C1 segment of cervical spinal cord (tissue), 14 donors: ENCODE data around the gene KCNJ15.
"Not testable (repeated sequence)": the region's sequence is repeated elsewhere in the genome, so short reads cannot be mapped to it uniquely, and the experiment has no call there.

Source experiments
- DNase-seq, 14 donors: peaks; one replicate each; lab custom pipeline; 2025; lab: John Stamatoyannopoulos, UW

Gene KCNJ15

DNA sequence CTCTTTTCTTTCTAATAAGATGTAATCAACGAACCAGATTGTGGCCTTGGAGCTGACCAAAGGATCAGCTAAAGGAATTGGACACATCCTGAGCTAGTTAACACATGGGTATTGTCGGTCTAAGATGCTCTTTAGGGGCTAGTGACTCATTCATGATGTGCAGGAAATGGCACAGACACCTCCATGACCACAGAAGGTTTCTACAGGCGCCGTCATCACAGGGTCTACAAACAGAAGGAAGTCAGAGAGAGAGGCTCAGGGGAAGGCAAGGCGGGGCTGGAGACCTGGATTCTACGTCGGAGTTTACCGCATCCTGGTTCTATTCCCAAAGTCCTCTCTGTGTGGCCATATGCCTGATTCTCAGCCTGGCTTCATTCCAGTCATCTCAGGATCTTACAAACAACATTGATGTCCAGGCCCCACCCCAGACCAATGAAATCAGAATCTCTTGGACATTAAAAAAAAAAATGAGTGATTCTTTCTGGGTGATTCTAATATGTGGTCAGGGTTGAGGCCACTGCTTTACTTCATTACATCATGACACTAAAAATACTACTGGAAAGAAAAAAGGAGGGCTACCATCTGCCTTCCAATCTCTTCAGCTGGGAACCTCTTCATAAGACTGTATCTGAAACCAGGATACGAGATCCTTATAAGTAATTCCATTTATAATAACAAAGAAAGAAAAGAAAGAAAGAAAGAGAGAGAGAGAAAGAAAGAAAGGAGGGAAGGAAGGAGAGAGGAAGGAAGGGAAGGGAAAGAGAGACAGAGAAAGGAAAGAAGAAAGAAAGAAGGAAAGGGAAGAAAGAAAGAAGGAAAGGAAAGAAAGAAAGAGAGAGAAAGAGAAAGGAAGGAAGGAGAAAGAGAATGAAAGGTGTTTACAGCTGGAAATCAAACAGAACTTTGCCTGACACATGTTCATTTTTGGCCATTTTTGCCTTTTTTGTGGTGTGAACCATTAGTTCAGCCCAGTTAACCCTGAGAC is 11.6 kb upstream of the KCNJ15 start:
- DNase-seq, result no peak

DNA sequence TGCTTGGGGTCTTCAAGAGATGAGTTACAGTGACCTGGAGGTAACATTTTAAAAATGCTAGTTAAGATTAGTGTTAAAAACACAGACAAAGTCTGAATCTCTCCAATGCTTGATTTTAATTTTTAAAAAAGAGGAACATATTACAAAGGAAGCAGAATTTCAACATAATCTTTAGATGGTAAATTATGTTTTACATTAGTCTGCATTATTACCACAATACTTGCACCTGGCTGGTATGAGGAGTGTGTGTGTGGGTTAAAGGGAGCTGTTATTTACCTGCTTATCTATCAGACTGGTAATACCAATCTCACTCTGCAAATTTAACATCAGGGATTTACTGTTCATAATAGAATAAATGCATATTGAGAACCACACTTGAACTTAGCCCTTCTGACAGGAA is 10.3 kb upstream of the KCNJ15 start:
- DNase-seq, result no peak

DNA sequence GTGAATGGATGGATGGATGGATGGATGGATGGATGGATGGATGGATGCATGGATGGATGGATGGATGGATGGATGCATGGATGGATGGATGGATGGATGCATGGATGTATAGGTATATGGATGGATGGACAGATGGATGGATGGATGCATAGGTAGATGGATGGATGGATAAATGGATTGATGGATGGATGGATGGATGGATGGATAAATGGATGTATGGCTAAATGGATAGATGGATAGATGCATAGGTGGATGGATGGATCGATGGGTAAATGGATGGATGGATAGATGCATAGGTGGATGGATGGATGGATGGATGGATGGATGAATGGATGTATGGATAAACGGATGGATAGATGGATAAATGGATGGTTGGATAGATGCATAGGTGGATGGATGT is 9.7 kb upstream of the KCNJ15 start:
- DNase-seq, result not testable (repeated sequence)

DNA sequence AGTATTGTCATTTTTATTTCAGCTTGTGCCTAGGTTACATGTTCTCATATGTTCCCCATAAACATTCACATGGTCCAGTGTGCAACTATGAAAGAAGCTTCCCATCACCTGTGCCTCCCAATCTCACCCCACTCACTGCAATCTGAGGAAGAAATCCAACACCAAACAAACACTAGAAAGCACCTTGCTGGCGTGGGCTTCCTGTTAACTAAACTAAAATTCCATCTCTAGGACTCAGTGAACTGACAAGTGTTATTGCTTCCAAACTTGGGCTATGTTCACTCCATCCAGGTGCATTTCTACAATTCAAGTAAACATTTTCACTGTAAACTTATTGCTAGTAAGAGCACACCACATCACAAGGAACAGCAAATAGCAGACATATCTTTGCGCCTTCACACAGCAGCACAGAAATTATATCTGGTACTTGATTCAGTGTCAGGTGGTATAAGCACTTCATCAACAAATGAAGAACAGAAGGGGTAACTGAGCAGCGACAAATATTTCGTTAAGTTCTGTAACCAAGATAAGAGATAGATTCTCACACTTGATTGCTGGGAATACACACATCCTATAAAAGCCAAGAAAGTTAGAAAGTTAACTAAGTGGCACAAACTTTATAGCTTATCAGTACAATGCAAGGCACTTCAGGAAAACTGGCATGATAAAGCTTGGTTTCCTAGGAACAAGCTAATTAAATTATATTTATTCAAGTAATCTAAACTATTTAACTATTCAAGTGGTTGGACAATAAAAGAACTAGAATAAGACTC is 8.9 kb upstream of the KCNJ15 start:
- DNase-seq, result no peak

DNA sequence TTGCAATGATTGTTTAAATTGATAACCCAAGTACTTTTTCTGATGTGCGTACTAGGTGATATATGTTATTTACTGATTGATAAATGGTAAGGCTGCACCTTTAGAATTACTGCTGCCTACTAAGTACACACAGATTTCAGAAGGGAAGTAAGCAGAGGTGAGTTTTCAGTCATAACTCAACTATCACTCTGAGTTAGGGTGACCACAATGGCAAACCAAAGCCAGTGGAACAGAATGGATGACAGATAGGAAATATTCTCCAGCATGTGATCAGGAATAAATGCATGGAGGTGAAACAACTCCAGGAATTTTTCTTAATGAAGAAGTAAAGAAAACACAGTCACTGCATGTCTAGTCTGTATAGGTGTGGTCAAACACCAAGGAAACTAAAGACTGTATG is 7.5 kb upstream of the KCNJ15 start:
- no peak for DNase-seq

DNA sequence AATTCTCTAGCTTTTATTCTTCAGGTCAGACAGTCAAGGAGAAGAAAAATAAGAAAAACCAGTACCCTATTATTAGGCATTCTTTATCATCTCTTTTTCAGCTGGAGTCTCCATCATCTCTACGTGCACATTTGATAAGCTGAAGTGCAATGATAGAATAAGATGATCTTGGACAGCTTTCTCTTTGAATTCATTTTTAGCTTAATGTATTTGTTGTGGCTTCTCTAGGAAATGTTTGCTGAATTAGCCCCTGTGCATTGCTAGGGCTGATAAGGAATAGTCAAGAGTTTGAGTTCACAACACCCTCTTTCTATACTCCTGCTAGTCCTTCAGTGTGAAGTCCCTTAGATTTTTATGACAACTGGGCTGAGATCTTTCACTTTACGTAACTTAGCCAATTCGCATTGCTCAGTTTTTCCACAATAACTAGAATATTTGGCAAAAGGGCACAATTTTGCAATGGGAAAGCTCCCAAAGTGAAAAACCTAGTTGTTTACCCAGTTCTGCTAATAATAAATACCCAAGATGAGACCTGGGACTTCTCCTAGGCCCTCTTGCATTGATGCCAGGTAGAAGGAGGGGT is 7.0 kb upstream of the KCNJ15 start:
- DNase-seq, result no peak

DNA sequence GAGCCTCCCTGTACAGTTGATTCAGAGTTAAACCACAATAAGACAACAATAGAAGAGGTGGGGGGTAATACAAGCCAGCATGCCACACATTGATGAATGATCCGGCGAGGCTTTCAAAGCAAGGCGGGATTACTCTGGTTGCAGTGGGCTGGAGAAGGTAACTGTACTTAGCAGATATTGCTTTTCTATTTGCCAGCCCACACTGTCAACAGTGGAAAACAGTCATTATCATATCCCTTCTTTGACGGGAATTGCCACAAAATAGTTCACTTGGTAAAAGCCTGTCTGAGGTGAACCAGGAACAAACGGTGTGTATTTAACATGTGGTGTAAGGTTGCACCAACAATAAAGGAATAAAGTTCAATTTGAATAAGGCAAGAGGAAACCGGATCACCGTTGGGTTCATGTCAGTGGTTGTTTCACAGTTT is 5.8 kb upstream of the KCNJ15 start:
- DNase-seq, result no peak

DNA sequence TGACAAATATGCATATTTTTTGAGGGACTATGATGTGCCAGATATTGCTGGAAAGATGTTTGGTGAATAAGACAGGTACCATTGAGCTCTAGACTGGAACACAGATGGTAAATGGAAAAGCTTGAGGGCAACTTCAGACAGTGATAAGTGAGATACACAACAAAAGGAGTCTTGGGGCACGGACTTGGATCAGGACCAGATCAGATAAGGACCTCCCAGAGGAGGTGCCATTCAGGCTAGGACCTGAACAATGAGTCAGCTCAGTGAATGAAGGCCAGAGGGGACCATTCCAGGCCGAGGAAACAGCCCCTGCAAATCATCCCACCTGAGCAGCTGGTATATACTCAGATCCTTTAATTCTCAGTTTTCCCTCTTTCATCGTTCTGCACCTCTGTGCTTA is 1.8 kb upstream of the KCNJ15 start:
- no peak for DNase-seq

DNA sequence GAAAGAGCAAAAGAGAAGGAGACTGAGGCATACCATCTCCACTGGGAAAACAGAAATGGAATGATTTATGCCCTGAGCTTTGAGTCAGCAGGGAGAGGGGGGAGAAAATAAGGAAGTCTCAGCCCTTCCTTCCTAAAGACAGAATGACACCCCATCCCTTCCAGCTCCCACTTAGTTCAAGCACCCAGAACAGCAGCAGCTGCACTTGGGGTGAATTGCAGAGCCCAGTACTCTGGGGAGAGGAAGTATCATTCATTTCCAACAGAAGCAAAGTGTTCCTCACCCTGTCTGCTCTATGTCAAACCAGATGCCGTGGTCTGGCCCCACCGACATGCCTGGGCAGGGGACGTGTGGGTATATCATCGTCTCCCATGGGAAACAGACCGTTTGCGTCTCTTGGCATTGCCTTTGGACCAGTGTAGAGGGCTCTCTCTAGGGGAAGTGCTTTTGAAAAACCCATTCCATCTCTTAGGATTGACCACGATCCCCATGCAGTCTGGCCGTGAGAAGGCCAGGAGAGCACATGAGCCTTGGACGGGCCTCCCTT is 1.1 kb upstream of the KCNJ15 start:
- no peak for DNase-seq

DNA sequence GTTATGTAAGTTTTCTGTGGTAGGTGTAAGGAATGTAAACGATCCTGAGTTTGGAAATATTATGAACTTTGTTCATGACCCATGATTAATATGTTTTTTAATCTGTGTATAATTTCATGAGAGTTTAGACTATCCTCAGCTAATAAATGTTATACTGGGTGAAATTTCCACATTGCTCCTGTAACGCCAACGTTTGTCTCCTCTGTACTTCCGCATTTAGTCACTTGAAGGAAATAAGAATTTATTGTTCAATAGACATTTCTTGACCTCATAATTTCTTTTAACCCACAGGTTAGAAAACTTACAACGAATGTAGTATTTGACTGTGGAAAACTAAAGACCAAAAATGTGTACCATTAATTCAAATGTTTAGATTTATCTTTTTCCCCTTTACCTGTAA is 876 bp downstream of the KCNJ15 start:
- DNase-seq, result no peak

DNA sequence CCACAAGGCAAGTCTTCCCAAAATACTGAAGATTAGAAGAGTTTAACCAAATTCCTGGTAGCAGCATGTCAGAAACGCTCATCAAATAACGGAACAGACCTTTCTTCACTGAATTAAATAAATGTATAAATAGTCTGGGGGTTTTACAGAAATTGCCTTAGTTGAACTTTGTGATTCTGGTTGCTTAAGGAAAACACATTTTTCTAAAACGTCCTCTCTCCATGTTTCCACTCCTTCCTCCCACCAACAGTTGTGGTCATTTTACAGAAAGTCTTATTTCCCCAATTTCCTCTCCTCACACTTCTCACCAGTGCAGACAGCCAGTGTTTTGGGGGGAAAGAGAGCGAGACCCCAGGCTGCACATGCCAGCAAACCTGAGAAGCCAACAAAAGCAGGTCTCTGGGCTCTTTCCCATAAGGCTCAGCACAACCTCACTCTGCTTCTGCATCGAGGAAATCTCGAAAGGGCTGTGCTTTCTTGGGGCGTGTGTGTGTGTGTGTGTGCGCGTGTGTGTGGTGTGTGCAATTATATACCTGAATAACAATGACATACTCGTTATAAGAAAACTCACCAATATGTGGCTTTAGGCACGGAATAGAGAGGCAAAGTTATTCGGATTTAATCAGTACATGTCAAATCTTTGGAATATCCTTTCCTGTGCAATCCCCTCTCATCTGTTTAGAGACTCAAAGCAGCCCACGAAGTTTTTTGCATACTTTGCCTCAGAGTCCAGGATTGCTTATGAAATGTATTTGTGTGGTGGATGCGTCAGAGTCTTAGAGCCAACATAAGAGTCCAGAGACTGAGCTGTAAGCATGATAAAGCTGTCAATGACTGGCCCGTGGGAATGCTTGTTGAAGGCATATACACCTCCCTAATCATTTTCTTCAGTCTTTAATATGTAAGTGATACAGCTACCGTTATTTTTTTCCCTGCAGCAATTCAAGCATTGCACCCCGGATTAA is 2.0 kb downstream of the KCNJ15 start:
- DNase-seq, result no peak

DNA sequence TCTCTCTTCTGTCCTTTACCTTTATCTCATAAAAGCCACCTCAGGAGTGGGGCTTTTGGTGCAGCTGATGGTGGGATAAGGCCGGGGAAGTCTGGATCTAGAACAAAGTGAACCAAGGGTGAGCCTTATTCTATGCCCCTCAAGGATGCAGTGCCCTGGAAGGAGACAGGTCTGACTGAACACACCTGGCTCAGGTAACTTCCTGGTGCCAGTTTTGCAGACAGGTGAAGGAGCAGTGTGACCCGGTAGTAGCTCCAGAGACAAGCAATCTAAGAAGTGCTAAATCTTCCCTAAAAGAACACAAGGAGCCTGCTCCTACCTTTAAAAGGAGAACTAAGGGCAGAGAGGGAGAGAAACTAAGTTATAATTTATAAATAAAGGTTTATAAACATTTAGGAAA is 2.9 kb downstream of the KCNJ15 start:
- DNase-seq, result no peak

DNA sequence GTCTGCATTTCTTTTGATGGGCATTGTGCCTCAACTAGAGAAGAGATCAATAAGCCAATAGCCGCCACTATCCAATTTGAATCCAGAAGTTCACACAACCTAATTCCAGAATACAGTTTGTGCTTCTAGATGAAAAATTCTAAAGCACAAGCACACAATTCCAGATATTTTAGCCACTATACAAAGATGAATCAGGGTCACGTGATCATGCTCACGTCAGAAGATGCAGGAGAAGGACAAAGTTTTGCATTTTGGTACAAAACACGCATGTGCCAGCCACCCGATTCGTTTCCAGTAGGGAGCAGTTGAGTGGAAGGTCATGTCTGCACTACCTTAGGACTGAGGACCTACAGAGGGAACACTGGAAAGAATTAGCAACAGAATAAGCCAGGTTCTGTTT is 3.6 kb downstream of the KCNJ15 start:
- DNase-seq, result no peak

DNA sequence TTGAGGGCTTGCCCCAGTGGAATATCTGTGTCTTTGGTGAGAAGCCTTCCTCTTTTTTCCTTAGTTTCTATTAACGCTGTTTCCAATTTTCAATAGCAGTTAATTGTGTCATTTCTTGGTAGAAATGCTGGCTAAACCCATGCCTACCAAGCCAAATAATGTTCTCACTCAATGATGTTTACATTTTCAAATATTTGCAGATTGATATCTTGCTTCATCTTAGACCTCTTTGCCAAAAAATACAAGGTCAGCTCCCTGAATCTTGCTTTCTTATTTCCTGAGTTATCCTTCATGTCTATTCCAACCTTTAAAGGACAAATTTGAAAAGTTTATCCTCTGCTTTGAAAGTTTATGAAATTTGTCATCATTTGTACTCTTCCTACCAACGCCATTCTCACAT is 5.1 kb downstream of the KCNJ15 start:
- DNase-seq, result no peak

DNA sequence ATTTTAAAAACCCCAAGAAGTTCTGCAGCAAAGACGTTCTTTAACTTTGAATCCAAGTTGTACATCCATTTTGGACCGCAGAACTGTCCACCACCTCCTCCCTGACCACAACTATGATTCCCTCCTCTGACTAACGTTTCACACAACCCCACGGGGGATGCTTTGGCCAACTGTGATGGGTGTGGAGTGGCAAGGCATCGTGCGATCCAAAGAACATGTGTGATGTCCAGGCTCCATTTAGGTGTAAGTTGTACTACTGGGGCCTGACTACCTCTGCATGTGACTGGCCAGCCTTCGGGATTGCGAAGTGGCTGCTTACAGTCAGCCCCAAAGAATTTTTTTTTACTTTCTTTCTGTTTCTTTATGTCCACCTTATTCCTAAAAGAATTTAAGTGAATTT is 6.7 kb downstream of the KCNJ15 start:
- no peak for DNase-seq

DNA sequence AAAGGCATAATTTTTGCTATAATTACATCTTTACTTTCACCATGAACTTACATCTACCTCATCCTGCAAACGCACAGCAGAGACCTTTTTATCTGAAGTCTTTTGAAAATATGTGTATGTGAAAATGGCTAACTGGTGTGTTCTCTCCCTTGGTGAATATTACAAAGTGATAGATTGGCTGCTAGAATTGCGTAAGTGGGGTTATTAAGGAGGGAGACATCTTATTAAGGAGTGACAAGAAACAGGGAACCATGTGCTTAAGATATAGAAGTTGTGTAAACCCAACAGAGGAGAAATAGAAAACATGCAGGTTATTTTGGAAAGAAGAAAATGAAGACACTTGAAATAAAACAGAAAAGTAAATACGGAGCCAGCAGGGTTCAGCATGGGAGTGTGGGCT is 7.8 kb downstream of the KCNJ15 start:
- DNase-seq, result no peak

DNA sequence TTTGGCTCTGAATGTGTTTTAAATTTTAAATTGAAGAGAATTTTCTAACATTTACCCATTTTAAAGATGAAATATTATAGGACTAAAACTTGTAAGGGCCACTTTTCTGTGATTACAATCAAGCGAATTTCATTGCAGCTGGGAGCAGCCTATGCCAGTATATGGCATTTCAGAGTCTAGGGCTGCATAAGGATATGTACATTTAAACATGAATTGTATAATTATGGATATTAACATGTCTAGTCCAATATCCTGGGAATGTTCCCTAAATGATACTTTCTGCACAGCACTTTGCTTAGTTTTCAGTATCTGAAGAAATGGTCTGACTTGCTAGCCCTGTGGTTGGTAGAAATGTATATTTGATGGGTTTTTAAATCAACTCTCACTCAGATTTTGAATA is 8.4 kb downstream of the KCNJ15 start:
- no peak for DNase-seq

DNA sequence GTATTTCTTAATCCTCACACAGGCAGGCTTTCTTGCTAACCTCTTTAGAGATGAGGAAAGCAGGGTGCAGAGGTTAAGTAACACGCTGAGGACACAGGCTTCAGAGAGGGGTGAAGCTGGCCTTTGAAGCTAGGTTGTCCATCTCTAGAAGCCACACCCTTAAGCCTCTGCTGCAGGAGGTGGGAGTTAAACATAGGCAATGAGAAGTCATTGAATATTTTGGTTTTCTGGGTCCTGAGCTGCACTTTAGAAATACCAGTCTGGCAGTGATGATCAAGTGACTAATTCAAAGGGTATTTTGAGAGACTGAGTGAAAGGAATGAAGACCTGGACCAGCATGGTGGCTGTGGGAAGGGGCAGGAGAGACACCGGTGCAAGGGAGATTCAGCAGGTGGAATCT is 9.9 kb downstream of the KCNJ15 start:
- DNase-seq, result no peak

DNA sequence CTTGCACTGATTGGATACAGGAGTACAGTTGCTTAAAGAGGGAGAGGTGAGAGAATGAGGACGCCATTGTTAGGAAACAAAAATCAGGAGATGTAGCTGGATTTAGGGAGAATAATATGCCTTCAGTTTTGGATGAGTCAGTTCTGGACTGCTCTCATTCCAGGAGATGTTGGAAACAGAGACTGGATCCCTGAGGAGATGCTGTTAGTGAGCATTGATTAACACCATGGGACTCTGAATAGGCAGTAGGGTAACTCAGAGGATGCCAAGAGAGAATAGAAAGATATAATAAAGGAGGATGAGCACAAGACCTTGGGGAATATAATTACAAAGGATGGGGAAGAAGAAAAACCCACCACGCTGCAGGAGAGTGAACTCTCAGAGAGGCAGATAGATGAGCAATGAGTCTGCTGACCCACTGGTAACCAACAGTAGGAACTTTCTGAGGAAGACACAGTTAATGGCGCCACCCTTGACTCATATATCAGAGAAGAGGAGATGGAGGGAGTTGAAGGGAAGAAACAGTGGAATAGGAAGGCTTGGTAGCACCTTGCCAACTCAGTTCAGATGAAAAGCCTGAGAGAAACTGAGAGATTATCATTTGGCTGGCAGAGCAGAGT is 10.5 kb downstream of the KCNJ15 start:
- no peak for DNase-seq
